Kidney (tissue), 14 donors: ENCODE results near the gene URI1. TPM values are rescaled to one million over a fixed set of nuclear protein-coding genes. Genes with fewer than 3 reads are reported as not detected.
A peak's percentile ranks its signal among the peaks of the same experiment; 100 is the strongest.

Experiments used
- DNase-seq, 5 donors: peaks; one replicate each; pipeline ENCODE4 v3.0.0-alpha.2; 2013 to 2020
- FAIRE-seq: peaks from 2 replicates; lab custom pipeline; 2012; peaks lifted over from hg19 to GRCh38; lab: Jason Lieb, UNC
- H3K27ac ChIP-seq, 2 donors: one replicate each; pipeline ENCODE4 v1.7.0; 2013; ENCODE audit warnings: low read depth in 2 of 2, low read length in 2 of 2, inconsistent platforms in 1 of 2
- H3K27me3 ChIP-seq: one replicate; pipeline ENCODE4 v1.7.1; 2013; ENCODE audit warnings: low read length, inconsistent platforms; ENCODE audit not compliant: control insufficient read depth, insufficient read depth
- H3K36me3 ChIP-seq, 3 donors: one replicate each; pipeline versions ENCODE4 v1.7.0 to v1.7.1; 2013; ENCODE audit warnings: low read length in 3 of 3, control low read depth in 1 of 3, inconsistent platforms in 1 of 3; ENCODE audit not compliant: insufficient read depth in 3 of 3, control insufficient read depth in 2 of 3
- H3K4me1 ChIP-seq, 3 donors: one replicate each; pipeline versions ENCODE4 v1.7.0 to v1.7.1; 2013; ENCODE audit warnings: low read length in 3 of 3, inconsistent platforms in 1 of 3, low read depth in 1 of 3; ENCODE audit not compliant: control insufficient read depth in 2 of 3, insufficient read depth in 2 of 3
- H3K4me3 ChIP-seq, 3 donors: one replicate each; pipeline versions ENCODE4 v1.7.0 to v1.8.1; 2013; ENCODE audit warnings: low read length in 3 of 3, control low read depth in 1 of 3, inconsistent platforms in 1 of 3
- H3K9ac ChIP-seq, 3 donors: one replicate each; pipeline versions ENCODE4 v1.7.0 to v1.7.1; 2013; ENCODE audit warnings: low read length in 3 of 3, control low read depth in 1 of 3, inconsistent platforms in 1 of 3
- H3K9me3 ChIP-seq, 3 donors: one replicate each; pipeline versions ENCODE4 v1.7.0 to v1.7.1; 2013; ENCODE audit warnings: low read length in 3 of 3, control low read depth in 1 of 3, inconsistent platforms in 1 of 3; ENCODE audit not compliant: control insufficient read depth in 2 of 3, insufficient read depth in 1 of 3
- intact Hi-C: fragments of 100-400 bp; cut with DNase I; formaldehyde crosslinking; loops from one replicate; pipeline ENCODE4 v1.11.1; 2022
- polyA plus RNA-seq: library from polyadenylated mRNA; stranded (reverse); fragments of 350-450 nt; fragmentation: Illumina TruSeq; extraction: RNeasy Lipid Tissue Mini Kit (QIAGEN cat#74804); gene quantifications from one replicate; pipeline ENCODE4 v1.2.3, GENCODE V29; 2014; ENCODE audit warnings: low read depth, low replicate concordance; ENCODE audit not compliant: insufficient read depth
- total RNA-seq: library from RNA; stranded (reverse); fragmentation: NEBNext Ultra II Directional; extraction: Animal tissue kit (Norgen Biotek cat#: 25700); gene quantifications from one replicate; pipeline ENCODE4 v1.2.1, GENCODE V29; 2021
- TF ChIP-seq, protein P1 (sequence below): IDR thresholded peaks from 3 replicates; pipeline ENCODE4 v1.5.1; 2012; ENCODE audit warnings: mild to moderate bottlenecking, moderate library complexity, borderline replicate concordance; ENCODE audit not compliant: insufficient read depth; ENCODE audit errors: extremely low read depth
- donor health status: control.
- donor health status: control.
- donor health status: control.
- donor health status: control.
- donor health status: control.
- donor health status: DM: yes; HTN: yes; CAD: no.
- donor health status: Normal renal cell carcinoma (clear cell type).

Gene URI1
- total and polyA plus RNA-seq, 2 donors from 2014 or later: 34.8 to 56.3 TPM

DNA sequence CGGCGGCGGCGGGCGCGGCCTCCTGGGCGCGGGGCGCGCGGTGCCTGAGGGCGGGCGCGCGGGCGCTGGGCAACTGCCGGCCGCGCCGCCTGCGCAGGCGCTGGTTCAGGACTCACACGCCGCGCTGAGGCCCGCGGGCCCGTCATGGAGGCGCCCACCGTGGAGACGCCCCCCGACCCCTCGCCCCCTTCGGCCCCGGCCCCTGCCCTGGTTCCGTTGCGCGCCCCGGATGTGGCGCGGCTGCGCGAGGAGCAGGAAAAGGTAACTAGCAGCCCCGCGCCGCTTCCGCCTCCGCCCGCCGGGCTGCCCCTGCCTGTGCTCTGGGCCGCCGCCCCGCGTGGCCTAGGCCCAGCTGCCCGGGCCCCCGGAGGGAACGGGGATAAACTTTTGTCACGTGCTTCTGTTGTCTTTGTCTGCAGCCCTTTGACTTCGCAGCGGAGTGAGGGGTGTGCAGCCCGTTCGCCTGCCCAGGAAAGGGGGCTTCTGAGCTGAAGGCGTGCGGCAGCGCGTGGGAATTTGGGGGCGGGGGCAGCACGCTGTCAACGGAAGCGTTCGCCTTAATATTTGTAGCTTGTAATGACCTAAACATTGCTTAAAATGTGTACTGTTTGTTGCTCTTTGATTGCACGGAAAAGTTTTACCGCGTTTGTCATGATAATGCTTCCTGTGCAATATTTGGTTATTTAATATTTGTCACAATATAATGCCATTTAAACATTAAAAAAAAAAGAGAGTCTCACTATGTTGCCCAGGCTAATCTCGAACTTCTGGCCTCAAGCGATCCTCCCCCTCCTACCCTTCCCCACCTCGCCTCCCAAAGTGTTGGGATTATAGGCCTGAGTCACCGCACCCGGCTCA lies 594 bp downstream of the URI1 start:
- peaks cover 0 to 6% (median 5%) of the 10 kb centered on the region in 3 donors for H3K4me1 ChIP-seq
- H3K4me3 ChIP-seq: peak overlapping the region; percentile 73 to 95 (median 86)
- DNase-seq (peak; percentile 48 to 86 (median 74)), FAIRE-seq (no peak)
- no peaks in the 10 kb centered on the region for H3K36me3 ChIP-seq
- no peaks in the 10 kb centered on the region for H3K9me3 ChIP-seq
- TF ChIP-seq, protein P1, sequence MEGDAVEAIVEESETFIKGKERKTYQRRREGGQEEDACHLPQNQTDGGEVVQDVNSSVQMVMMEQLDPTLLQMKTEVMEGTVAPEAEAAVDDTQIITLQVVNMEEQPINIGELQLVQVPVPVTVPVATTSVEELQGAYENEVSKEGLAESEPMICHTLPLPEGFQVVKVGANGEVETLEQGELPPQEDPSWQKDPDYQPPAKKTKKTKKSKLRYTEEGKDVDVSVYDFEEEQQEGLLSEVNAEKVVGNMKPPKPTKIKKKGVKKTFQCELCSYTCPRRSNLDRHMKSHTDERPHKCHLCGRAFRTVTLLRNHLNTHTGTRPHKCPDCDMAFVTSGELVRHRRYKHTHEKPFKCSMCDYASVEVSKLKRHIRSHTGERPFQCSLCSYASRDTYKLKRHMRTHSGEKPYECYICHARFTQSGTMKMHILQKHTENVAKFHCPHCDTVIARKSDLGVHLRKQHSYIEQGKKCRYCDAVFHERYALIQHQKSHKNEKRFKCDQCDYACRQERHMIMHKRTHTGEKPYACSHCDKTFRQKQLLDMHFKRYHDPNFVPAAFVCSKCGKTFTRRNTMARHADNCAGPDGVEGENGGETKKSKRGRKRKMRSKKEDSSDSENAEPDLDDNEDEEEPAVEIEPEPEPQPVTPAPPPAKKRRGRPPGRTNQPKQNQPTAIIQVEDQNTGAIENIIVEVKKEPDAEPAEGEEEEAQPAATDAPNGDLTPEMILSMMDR: no peak
- H3K27me3 ChIP-seq: no peaks in the 10 kb centered on the region
- H3K9ac ChIP-seq: peak overlapping the region; percentile 49 to 84 (median 67)
- H3K27ac ChIP-seq: peak overlapping the region in 1 of 2 donors; percentile 55
- intact Hi-C loops: no loop called here

DNA sequence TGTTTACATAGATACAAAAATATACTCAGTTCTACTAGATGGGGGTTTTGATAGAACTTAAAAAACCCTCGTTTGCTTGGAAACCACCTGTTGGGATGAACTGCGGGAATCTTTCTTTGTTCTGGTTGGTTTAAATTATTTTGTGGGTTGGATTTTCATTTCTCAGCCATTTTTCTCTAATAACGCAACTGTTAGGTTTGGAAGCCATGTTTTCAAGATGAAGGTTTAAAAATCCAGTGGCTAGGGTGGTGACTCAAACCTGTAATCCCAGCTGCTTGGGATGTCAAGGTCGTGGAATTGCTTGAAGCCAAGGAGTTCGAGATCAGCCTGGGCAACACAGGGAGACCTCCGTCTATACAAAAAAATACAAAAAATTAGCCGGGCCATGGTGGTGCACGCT lies 1.6 kb downstream of the URI1 start:
- peaks cover 3 to 8% (median 6%) of the 10 kb centered on the region in 3 donors for H3K4me1 ChIP-seq
- TF ChIP-seq, protein P1: no peak
- no peaks in the 10 kb centered on the region for H3K9me3 ChIP-seq
- H3K27me3 ChIP-seq: no peaks in the 10 kb centered on the region
- peak overlapping the region in 2 of 3 donors; percentile 20 to 95 for H3K4me3 ChIP-seq
- H3K36me3 ChIP-seq: no peaks in the 10 kb centered on the region
- H3K27ac ChIP-seq: no peak overlapping the region
- FAIRE-seq (no peak), DNase-seq (no peak)
- H3K9ac ChIP-seq: no peak overlapping the region
- intact Hi-C loops: no loop called here

DNA sequence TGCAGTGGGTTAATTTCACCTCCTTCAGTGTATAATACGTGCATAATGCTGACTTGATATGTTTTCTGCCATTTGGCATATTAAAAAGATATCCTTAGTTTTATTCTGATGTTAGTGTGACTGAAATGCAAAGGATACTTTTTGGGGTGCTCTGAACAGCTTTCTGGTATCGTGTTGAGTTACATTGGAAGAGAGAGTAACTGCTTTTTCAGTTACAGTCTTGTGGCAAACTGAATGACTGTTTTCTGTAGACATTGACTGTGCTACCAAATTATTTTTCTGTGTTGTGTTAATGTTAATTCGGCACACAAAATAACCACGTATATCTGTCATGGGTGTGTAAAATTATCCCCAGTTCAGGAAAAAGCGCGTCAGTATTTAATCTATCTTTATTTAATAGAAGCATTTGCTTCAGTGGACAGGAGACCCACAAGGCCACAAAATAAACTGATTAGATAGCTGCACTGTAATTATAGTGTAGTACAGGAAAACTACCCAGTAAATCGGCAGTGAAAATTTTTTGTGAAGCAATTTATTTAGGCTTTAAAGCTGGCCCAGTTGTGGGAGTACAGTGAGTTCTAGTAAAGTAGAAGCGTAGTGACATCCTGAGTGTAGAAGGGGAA lies 2.5 kb downstream of the URI1 start:
- Histone ChIP-seq H3K9ac (peak overlapping the region in 1 of 3 donors; percentile 49), H3K27ac (no peak overlapping the region), H3K4me1 (peaks cover 3 to 8% (median 6%) of the 10 kb centered on the region in 3 donors), H3K36me3 (no peaks in the 10 kb centered on the region), H3K27me3 (no peaks in the 10 kb centered on the region), H3K9me3 (no peaks in the 10 kb centered on the region), H3K4me3 (peak overlapping the region in 1 of 3 donors; percentile 2)
- DNase-seq (no peak), FAIRE-seq (no peak)
- TF ChIP-seq, protein P1: no peak
- intact Hi-C loops: no loop called here
